Transverse colon (tissue), 4 donors: ENCODE results near the gene CDH13.

Experiments used
- EP300 ChIP-seq: sonication (generic); formaldehyde crosslinking; IDR thresholded peaks from one replicate; pipeline ENCODE4 v1.6.1; 2017; ENCODE audit warnings: antibody characterized with exemption, low read depth
- POLR2A ChIP-seq: fragments of 450-650 bp; IDR thresholded peaks from one replicate; pipeline ENCODE4 v1.6.1; 2016; ENCODE audit warnings: antibody characterized with exemption, mild to moderate bottlenecking, moderate library complexity
- POLR2AphosphoS5 ChIP-seq, 3 donors: sonication (generic); formaldehyde crosslinking; IDR thresholded peaks; one replicate each; pipeline ENCODE4 v1.6.1; 2016; ENCODE audit warnings: antibody characterized with exemption in 3 of 3
- TF ChIP-seq, protein P1 (sequence below), 5 experiments: fragments of 200-600 bp in 3 of 5; fragments of 450-650 bp in 2 of 5; sonication (generic) in 3 of 5; IDR thresholded peaks; 1 replicate in 2 of 5; 2 replicates in 3 of 5; pipeline ENCODE4 v1.5.1; 2016 to 2017; ENCODE audit warnings: antibody characterized with exemption in 5 of 5, inconsistent platforms in 3 of 5, mild to moderate bottlenecking in 2 of 5, moderate library complexity in 1 of 5

DNA sequence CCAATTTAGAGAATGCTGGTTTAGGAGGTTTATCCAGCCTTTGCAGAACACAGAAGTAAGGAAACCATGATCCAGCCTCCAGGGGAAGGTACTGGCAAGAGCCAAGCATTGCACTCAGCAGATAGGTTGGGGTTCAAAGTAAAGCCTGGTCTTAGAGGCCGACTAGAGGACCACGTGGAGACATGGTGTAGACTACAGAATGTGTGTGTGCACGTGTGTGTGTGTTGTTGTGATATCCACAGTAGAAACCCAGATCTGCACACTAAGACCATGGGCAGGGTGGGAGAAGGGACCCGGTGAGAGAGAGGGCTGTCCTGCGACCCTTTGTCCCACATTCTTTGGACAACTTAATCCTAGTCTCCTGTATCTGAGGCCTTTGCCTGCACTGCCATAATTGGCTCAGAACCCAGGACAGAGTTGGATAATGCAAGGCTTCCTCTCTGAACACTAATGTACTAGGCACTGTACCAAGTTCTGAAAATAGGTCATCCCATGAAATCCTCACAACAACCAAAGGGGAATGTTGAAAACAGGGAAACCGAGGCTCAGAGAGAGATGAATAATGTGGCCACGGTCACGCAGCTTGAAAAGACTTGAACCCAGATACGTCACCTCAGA is 855.9 kb downstream of the CDH13 start:
- TF ChIP-seq POLR2A = no peak
- TF ChIP-seq, protein P1, sequence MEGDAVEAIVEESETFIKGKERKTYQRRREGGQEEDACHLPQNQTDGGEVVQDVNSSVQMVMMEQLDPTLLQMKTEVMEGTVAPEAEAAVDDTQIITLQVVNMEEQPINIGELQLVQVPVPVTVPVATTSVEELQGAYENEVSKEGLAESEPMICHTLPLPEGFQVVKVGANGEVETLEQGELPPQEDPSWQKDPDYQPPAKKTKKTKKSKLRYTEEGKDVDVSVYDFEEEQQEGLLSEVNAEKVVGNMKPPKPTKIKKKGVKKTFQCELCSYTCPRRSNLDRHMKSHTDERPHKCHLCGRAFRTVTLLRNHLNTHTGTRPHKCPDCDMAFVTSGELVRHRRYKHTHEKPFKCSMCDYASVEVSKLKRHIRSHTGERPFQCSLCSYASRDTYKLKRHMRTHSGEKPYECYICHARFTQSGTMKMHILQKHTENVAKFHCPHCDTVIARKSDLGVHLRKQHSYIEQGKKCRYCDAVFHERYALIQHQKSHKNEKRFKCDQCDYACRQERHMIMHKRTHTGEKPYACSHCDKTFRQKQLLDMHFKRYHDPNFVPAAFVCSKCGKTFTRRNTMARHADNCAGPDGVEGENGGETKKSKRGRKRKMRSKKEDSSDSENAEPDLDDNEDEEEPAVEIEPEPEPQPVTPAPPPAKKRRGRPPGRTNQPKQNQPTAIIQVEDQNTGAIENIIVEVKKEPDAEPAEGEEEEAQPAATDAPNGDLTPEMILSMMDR (IDR thresholded peaks at IDR 0.05) = no peak
- TF ChIP-seq EP300 = no peak
- TF ChIP-seq POLR2AphosphoS5 (IDR thresholded peaks at IDR 0.05) = no peak
